ENCODE data around the gene LAYN. TPM values are rescaled to one million over a fixed set of nuclear protein-coding genes. Genes with fewer than 3 reads are reported as not detected.

Gene LAYN
- polyA plus RNA-seq (2013, experiment 1 of 4) = 2.8 TPM
- polyA plus RNA-seq (2013, experiment 2 of 4) = 2.7 TPM
- polyA plus RNA-seq (2013, experiment 3 of 4) = 2.7 TPM
- polyA plus RNA-seq (2013, experiment 4 of 4) = 3.3 TPM

- H3K9me3 ChIP-seq (ENCODE audit: control insufficient read depth, low read length) = no peaks in the 10 kb centered on the region
- WGBS, 2 experiments = 3% methylated on average over 70 of the region's 70 CpGs
- H3K36me3 ChIP-seq (ENCODE audit: control insufficient read depth, insufficient read depth, low read length) = no peaks in the 10 kb centered on the region
- peaks cover 57% of the 10 kb centered on the region for H3K27me3 ChIP-seq (ENCODE audit: control insufficient read depth, insufficient read depth, low read length, poor library complexity, severe bottlenecking)
- no peak within 1 kb of the TSS for H3K27ac ChIP-seq (ENCODE audit: insufficient read depth, low read depth, low read length, poor library complexity, severe bottlenecking)
- no peaks in the 10 kb centered on the region for H3K4me1 ChIP-seq (ENCODE audit: control insufficient read depth, insufficient read depth, low read length)
- peak within 1 kb of the TSS; percentile 42 for H3K4me3 ChIP-seq (ENCODE audit: insufficient read depth, low read depth, low read length)
Measured at GRCh38 chr11:111540114-111540936, at the start of gene LAYN. Gene LAYN (plus strand): TSS chr11:111540720. CDS start chr11:111540844, 124 bp downstream.

- Histone ChIP-seq H3K9me3 (ENCODE audit: control insufficient read depth, low read length) (no peaks in the 10 kb centered on the region), H3K27me3 (ENCODE audit: control insufficient read depth, insufficient read depth, low read length, poor library complexity, severe bottlenecking) (peaks cover 79% of the 10 kb centered on the region)
- 15 to 18% methylated on average over 1 of the region's 1 CpG for WGBS, 2 experiments
Measured at GRCh38 chr11:111494040-111494439, 46.5 kb upstream of the LAYN start.

GRCh38 chr11:111499483-111499882, 41.0 kb upstream of the LAYN start:
- no peak overlapping the region for H3K27ac ChIP-seq (ENCODE audit: insufficient read depth, low read depth, low read length, poor library complexity, severe bottlenecking)
- H3K27me3 ChIP-seq (ENCODE audit: control insufficient read depth, insufficient read depth, low read length, poor library complexity, severe bottlenecking) = peaks cover 41% of the 10 kb centered on the region
- no peak overlapping the region for H3K4me3 ChIP-seq (ENCODE audit: insufficient read depth, low read depth, low read length)
- H3K36me3 ChIP-seq (ENCODE audit: control insufficient read depth, insufficient read depth, low read length) = no peaks in the 10 kb centered on the region
- WGBS, 2 experiments = 87 to 91% methylated on average over 4 to 5 of the region's 5 CpGs
- H3K9me3 ChIP-seq (ENCODE audit: control insufficient read depth, low read length) = no peaks in the 10 kb centered on the region
- peaks cover 3% of the 10 kb centered on the region for H3K4me1 ChIP-seq (ENCODE audit: control insufficient read depth, insufficient read depth, low read length)

More at GRCh38 chr11:111494040-111494439, 46.5 kb upstream of the LAYN start:
- Histone ChIP-seq H3K4me1 (ENCODE audit: control insufficient read depth, insufficient read depth, low read length) (peaks cover 11% of the 10 kb centered on the region), H3K36me3 (ENCODE audit: control insufficient read depth, insufficient read depth, low read length) (no peaks in the 10 kb centered on the region), H3K4me3 (ENCODE audit: insufficient read depth, low read depth, low read length) (no peak overlapping the region), H3K27ac (ENCODE audit: insufficient read depth, low read depth, low read length, poor library complexity, severe bottlenecking) (no peak overlapping the region)

- whole genome bisulfite sequencing, 2 experiments = 87 to 97% methylated on average over 1 of the region's 1 CpG
- H3K36me3 ChIP-seq (ENCODE audit: control insufficient read depth, insufficient read depth, low read length) = no peaks in the 10 kb centered on the region
- no peak overlapping the region for H3K4me3 ChIP-seq (ENCODE audit: insufficient read depth, low read depth, low read length)
- no peaks in the 10 kb centered on the region for H3K9me3 ChIP-seq (ENCODE audit: control insufficient read depth, low read length)
- no peaks in the 10 kb centered on the region for H3K4me1 ChIP-seq (ENCODE audit: control insufficient read depth, insufficient read depth, low read length)
- peaks cover 31% of the 10 kb centered on the region for H3K27me3 ChIP-seq (ENCODE audit: control insufficient read depth, insufficient read depth, low read length, poor library complexity, severe bottlenecking)
- no peak overlapping the region for H3K27ac ChIP-seq (ENCODE audit: insufficient read depth, low read depth, low read length, poor library complexity, severe bottlenecking)
Measured at GRCh38 chr11:111500481-111500880, 40.0 kb upstream of the LAYN start.

GRCh38 chr11:111502611-111503010, 37.9 kb upstream of the LAYN start:
- no peak overlapping the region for H3K27ac ChIP-seq (ENCODE audit: insufficient read depth, low read depth, low read length, poor library complexity, severe bottlenecking)
- 87 to 94% methylated on average over 1 of the region's 1 CpG for WGBS, 2 experiments
- H3K27me3 ChIP-seq (ENCODE audit: control insufficient read depth, insufficient read depth, low read length, poor library complexity, severe bottlenecking) = peaks cover 10% of the 10 kb centered on the region

GRCh38 chr11:111510311-111510710, 30.2 kb upstream of the LAYN start:
- H3K4me1 ChIP-seq (ENCODE audit: control insufficient read depth, insufficient read depth, low read length) = no peaks in the 10 kb centered on the region
- no CpG with 5 or more reads among the region's 1 CpG for WGBS, 2 experiments
- H3K27ac ChIP-seq (ENCODE audit: insufficient read depth, low read depth, low read length, poor library complexity, severe bottlenecking) = no peak overlapping the region
- H3K4me3 ChIP-seq (ENCODE audit: insufficient read depth, low read depth, low read length) = no peak overlapping the region
- H3K36me3 ChIP-seq (ENCODE audit: control insufficient read depth, insufficient read depth, low read length) = no peaks in the 10 kb centered on the region
- no peaks in the 10 kb centered on the region for H3K9me3 ChIP-seq (ENCODE audit: control insufficient read depth, low read length)
- H3K27me3 ChIP-seq (ENCODE audit: control insufficient read depth, insufficient read depth, low read length, poor library complexity, severe bottlenecking) = peaks cover 44% of the 10 kb centered on the region

More at GRCh38 chr11:111502611-111503010, 37.9 kb upstream of the LAYN start:
- H3K36me3 ChIP-seq (ENCODE audit: control insufficient read depth, insufficient read depth, low read length) = no peaks in the 10 kb centered on the region
- no peak overlapping the region for H3K4me3 ChIP-seq (ENCODE audit: insufficient read depth, low read depth, low read length)
- no peaks in the 10 kb centered on the region for H3K4me1 ChIP-seq (ENCODE audit: control insufficient read depth, insufficient read depth, low read length)
- no peaks in the 10 kb centered on the region for H3K9me3 ChIP-seq (ENCODE audit: control insufficient read depth, low read length)

- WGBS, 2 experiments = 2% methylated on average over 84 to 88 of the region's 90 CpGs
- Histone ChIP-seq H3K9me3 (ENCODE audit: control insufficient read depth, low read length) (no peaks in the 10 kb centered on the region), H3K27me3 (ENCODE audit: control insufficient read depth, insufficient read depth, low read length, poor library complexity, severe bottlenecking) (peaks cover 46% of the 10 kb centered on the region), H3K27ac (ENCODE audit: insufficient read depth, low read depth, low read length, poor library complexity, severe bottlenecking) (no peak within 1 kb of the TSS), H3K4me1 (ENCODE audit: control insufficient read depth, insufficient read depth, low read length) (no peaks in the 10 kb centered on the region), H3K36me3 (ENCODE audit: control insufficient read depth, insufficient read depth, low read length) (no peaks in the 10 kb centered on the region), H3K4me3 (ENCODE audit: insufficient read depth, low read depth, low read length) (peak within 1 kb of the TSS; percentile 45)
Measured at GRCh38 chr11:111512296-111513239, 28.0 kb upstream of the LAYN start, which contains the start of gene BTG4. Gene BTG4 (minus strand): TSS chr11:111512386. CDS start chr11:111498776, 13,610 bp downstream.

- Histone ChIP-seq H3K4me1 (ENCODE audit: control insufficient read depth, insufficient read depth, low read length) (no peaks in the 10 kb centered on the region), H3K36me3 (ENCODE audit: control insufficient read depth, insufficient read depth, low read length) (no peaks in the 10 kb centered on the region), H3K4me3 (ENCODE audit: insufficient read depth, low read depth, low read length) (no peak overlapping the region), H3K27ac (ENCODE audit: insufficient read depth, low read depth, low read length, poor library complexity, severe bottlenecking) (no peak overlapping the region), H3K9me3 (ENCODE audit: control insufficient read depth, low read length) (no peaks in the 10 kb centered on the region), H3K27me3 (ENCODE audit: control insufficient read depth, insufficient read depth, low read length, poor library complexity, severe bottlenecking) (peaks cover 46% of the 10 kb centered on the region)
- WGBS, 2 experiments = 27 to 29% methylated on average over 5 of the region's 6 CpGs
Measured at GRCh38 chr11:111513240-111513605, 27.3 kb upstream of the LAYN start.

- no peak within 1 kb of the TSS for H3K27ac ChIP-seq (ENCODE audit: insufficient read depth, low read depth, low read length, poor library complexity, severe bottlenecking)
- peak within 1 kb of the TSS; percentile 30 for H3K4me3 ChIP-seq (ENCODE audit: insufficient read depth, low read depth, low read length)
- WGBS, 2 experiments = 11% methylated on average over 39 of the region's 39 CpGs
- H3K27me3 ChIP-seq (ENCODE audit: control insufficient read depth, insufficient read depth, low read length, poor library complexity, severe bottlenecking) = peaks cover 46% of the 10 kb centered on the region
- no peaks in the 10 kb centered on the region for H3K4me1 ChIP-seq (ENCODE audit: control insufficient read depth, insufficient read depth, low read length)
- no peaks in the 10 kb centered on the region for H3K36me3 ChIP-seq (ENCODE audit: control insufficient read depth, insufficient read depth, low read length)
- no peaks in the 10 kb centered on the region for H3K9me3 ChIP-seq (ENCODE audit: control insufficient read depth, low read length)
Measured at GRCh38 chr11:111514216-111515031, 26.1 kb upstream of the LAYN start, which contains the start of gene HOATZ. Gene HOATZ (plus strand): TSS chr11:111514778. CDS start chr11:111514785, 7 bp downstream.

Measured in ectodermal cell (in vitro differentiated cells).